ENCODE results near the gene CXCL6.

Gene CXCL6

DNA sequence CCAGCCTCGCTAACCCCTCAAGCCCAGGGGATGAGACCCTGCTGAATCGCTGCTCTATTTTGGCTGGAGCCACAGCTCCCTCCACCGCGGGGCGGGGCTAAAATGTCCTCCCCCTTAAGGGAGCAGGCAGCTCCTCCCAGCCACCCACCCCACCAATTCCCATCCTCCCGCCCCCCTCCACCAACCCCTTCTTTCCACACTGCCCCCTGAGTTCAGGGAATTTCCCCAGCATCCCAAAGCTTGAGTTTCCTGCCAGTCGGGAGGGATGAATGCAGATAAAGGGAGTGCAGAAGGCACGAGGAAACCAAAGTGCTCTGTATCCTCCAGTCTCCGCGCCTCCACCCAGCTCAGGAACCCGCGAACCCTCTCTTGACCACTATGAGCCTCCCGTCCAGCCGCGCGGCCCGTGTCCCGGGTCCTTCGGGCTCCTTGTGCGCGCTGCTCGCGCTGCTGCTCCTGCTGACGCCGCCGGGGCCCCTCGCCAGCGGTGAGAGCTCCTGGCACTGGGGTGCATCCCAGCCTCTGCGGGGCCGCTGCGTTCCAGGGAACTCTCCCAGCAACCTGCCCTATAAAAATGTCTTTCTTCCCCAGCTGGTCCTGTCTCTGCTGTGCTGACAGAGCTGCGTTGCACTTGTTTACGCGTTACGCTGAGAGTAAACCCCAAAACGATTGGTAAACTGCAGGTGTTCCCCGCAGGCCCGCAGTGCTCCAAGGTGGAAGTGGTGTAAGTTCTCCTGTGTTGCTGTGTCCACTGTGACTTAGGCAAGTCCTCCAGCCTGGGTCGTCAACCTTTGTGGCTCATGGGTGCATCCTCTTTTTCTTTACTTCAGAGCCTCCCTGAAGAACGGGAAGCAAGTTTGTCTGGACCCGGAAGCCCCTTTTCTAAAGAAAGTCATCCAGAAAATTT lies at the start of gene CXCL6:
CXCL6 (plus strand) TSS at position 306 of the 907 bp plus-strand sequence; CDS start at position 379, 73 bp downstream.
- no peak for DNase-seq (ENCODE audit: low read depth in 2 of 2)

DNA sequence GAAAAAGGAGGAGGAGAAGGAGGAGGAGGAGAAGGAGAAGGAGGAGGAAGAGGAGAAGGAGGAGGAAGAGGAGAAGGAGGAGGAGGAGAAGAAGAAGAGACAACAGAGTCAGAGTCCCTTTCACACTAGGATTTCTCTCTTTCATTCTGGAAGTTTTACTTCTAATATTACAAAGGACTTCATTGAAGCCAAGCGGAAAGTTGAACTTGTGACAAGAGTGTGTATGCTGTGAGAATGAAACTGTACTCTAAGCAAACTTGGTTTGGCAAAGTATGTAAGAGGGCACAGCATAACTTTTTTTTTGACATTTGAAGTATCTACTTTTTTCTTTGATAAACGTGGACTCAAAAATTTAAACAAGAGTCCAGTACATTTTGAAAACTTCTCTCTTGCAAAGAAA lies 48.1 kb upstream of the CXCL6 start:
- DNase-seq (ENCODE audit: low read depth in 2 of 2) = no peak

DNA sequence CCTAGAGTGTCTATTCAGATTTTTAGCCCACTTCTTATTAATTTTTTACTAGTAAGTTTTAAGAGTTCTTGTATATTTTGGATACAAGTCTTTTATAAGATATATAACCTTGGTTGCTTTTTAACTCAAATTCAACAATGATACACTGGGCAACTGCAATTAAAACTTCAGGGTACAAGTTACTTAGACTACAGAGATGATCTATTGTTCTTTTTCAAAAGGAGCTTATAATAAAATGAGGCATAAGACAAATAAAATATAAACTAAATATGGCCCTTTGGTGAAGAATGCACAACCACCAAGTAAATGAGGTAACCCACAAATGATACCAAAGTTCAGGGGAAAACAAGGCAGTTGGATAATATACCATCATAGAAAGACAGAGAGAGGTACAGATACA lies 37.6 kb upstream of the CXCL6 start:
- DNase-seq (ENCODE audit: low read depth in 2 of 2) = no peak

GRCh38 chr4:73800206-73800605 lies 36.3 kb upstream of the CXCL6 start:
- DNase-seq (ENCODE audit: low read depth in 2 of 2) = no peak

GRCh38 chr4:73801692-73802091 lies 34.8 kb upstream of the CXCL6 start:
- no peak for DNase-seq (ENCODE audit: low read depth in 2 of 2)

DNA sequence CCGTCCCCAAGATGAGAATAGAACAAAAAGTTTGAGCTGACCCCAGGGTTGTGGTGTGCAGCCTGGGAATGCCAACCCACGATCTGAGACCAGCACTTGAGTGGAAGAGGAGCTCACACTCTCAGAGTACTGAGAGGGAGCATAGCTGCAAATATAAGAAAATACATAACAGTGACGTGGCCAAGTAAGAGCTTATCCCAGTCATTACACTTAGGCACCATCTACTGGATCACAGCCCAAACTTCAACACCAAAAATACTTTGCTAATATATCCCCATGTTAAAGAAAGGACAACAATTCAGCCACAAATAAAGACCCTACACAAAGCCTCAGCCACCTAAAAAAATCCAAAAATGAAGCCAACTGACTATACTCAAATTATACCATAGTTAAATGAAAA lies 33.3 kb upstream of the CXCL6 start:
- no peak for DNase-seq (ENCODE audit: low read depth in 2 of 2)

DNA sequence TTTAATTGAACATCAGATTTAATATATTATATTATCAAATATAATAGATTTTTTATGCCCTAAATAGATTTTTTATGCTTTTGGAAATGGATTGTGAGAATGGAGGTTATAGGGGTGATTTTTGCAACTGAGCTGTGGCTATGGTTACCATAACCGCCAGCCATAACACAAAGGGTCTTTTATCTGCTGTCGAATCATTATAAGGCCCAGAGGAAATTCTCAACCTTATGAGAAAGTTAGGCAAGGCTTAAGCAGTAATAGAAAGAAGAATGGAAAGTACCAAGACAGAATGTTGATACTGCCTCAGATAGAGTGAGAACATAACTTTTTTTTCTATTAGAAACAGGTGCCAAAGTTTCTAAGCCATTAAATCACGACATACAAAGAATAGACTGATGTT lies 26.3 kb upstream of the CXCL6 start:
- no peak for DNase-seq (ENCODE audit: low read depth in 2 of 2)

- DNase-seq (ENCODE audit: low read depth in 2 of 2) = no peak
Measured at GRCh38 chr4:73811841-73812240, 24.6 kb upstream of the CXCL6 start.

DNA sequence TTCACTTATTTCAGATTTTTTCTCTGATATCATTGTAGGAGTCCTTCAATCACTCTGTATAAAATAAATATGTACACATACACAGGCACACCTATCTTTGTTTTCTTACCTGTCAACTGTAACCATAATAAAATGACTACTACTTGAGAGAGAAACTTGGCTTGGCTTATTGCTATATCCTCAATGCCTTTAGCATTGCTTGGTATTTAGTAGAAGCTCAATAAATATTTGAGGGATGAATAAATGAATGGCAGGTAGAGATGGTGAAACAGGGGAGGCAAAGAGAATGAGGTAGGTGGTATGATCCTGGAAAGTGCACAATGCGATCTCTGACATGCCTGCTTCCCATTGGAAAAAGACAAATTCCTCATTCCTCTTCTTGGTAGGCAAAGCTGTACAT lies 21.8 kb upstream of the CXCL6 start:
- DNase-seq (ENCODE audit: low read depth in 2 of 2) = no peak

DNA sequence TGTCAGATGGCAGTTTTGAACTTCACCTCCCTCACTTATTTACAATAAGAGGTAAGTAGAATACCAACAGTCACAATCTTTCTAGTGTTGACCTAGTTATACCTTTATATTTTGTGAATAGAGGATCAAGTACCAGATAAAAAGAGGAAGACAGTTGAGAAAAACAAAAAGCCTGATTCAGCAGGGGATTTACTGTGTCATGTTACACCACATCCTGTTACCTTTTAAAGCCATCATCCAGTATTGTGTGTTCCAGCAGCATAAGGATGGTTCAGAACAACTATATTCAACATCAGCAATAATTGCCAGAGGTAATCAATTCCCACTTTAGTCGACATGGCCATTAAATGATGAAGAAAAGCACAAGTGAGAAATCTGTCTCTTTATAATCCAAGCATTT lies 21.3 kb upstream of the CXCL6 start:
- no peak for DNase-seq (ENCODE audit: low read depth in 2 of 2)

DNA sequence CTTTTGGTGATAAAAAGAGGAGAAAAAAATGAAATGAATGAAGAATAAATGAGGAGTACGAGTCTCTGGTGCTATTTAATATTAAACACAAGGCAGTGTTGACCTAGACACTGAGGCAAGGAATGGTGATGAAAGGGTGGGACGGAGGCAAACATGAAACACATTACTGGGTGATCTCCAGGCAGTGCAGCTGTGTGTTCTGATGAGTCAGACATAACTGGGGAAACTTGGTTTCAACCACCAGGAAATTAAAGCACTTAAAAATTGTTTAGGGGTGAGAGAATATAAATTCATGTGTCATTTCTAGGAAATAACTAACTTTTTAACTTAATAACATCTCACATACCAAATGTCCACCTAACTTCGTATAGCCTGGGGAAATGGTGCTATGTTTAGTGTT lies 19.7 kb upstream of the CXCL6 start:
- DNase-seq (ENCODE audit: low read depth in 2 of 2) = no peak

DNA sequence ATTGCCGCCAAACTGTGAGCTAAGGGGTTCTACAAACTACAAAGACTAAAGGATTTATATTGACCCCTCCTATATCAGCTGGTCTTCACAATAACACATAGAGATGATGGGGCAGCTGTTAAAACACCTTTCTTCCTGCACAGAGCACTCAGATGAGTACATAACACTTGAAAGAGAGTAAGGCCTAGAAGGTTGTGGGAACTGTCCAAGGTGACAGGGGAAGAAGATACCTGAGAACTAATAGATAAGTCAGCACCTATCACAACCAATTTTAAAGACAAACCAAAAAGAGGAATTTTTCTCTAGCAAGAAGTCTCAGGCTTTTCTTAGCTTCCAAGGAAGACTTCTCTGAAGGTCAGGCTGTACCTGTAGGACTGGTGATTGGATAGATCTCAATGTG lies 19.1 kb upstream of the CXCL6 start:
- no peak for DNase-seq (ENCODE audit: low read depth in 2 of 2)

GRCh38 chr4:73821325-73821724 lies 15.2 kb upstream of the CXCL6 start:
- no peak for DNase-seq (ENCODE audit: low read depth in 2 of 2)

DNA sequence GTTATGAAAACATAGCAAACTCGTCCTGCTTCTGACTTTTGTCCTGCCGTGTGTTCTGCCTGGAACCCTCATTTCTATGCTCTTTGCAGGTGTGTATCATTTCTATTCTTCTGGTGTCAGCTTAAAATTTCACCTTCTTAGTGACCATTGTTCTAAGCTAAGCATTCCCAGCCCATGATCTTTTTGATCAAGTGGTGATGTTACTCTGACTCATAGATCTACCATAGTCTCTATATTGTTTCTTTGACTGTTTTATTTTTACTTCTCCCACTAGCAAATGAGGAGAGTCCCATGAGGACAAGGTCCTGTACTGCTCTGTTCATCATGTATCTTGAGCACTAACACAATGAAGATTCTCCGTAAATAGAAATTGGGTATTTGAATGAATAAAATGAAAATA lies 14.1 kb upstream of the CXCL6 start:
- no peak for DNase-seq (ENCODE audit: low read depth in 2 of 2)

- no peak for DNase-seq (ENCODE audit: low read depth in 2 of 2)
Measured at GRCh38 chr4:73822812-73823504, 13.5 kb upstream of the CXCL6 start.

GRCh38 chr4:73823760-73824159 lies 12.7 kb upstream of the CXCL6 start:
- no peak for DNase-seq (ENCODE audit: low read depth in 2 of 2)

DNA sequence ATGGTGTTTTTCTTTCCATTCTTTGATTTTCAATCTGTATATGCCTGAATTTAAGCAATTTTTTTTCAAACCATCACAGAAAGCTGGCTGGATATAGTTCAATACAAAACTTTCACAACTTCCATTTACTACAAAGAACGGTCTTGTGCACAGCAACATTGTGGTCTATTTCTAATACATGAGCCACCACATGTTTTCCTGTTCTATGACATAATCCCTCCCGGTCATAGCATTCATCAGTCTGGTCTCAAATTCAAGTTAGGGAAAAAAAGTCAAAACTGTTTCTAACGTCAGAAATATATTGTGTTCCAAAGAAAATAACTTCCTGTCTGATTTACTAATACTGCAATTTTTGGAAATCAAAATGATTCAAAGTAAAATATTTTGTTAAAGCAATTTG lies 7.5 kb upstream of the CXCL6 start:
- DNase-seq (ENCODE audit: low read depth in 2 of 2) = no peak

DNA sequence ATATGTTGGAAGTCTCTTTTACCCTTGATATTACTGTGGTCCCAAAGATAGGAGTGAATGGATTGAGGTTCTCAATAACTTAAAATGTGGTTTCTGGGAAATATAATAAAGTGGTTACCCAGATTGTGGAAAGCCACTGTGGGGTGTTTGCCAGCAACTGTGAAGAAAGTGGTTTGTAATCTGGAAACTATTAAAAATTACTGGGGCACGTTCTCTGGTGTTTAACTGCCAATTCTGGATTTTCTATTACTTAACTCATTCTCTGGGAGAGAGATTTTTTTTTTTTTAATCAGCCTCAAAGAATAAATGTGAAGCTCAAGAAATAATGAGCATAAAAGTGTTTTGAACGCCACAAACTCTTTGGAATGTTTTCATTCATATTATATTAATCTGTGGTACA lies 4.9 kb upstream of the CXCL6 start:
- DNase-seq (ENCODE audit: low read depth in 2 of 2) = no peak

GRCh38 chr4:73832651-73833237 lies 3.7 kb upstream of the CXCL6 start:
- no peak for DNase-seq (ENCODE audit: low read depth in 2 of 2)

DNA sequence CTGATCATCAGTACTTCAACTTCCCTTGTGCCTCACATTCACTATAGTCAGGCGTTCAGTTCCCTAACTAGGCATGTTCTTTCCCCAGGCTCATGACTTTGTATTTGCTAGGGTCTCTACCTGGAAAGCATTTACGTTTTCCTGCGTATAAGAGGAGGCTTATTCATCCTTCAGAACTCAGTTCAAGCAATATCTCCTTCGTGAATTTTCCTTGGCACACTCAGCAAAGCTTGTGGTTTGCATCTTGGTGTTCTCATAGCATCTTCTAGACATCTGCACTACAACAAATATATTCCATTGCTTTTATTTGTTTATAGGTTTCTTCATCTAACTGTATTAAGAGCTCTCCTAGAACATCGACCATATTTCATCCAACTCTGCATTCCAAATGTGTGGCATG lies 2.6 kb downstream of the CXCL6 start:
- no peak for DNase-seq (ENCODE audit: low read depth in 2 of 2)

DNA sequence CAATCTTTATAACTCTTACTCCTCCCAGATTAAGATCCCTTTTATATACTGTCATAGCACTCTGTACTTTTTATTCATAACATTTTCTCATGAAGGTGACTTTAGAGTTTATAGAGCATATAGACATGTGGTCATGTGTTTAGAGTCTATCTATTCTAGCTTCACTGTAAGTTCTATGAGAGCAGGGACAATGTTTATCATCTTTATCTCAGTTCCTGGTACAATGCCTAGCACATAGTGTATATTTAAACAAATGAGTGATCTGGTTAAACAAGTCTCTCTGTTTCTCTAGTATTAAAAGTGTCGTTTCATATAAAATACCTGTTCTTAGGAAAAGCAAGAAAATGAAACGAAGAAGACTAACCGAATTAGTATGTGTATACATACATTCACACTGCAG lies 3.2 kb downstream of the CXCL6 start:
- DNase-seq (ENCODE audit: low read depth in 2 of 2) = no peak

GRCh38 chr4:73841243-73841925 lies 4.9 kb downstream of the CXCL6 start:
- no peak for DNase-seq (ENCODE audit: low read depth in 2 of 2)

All from stimulated activated CD8-positive, alpha-beta memory T cell treated with anti-CD3 and anti-CD28 coated beads, Interleukin-15, amount 100 ng/mL, for 48 hours (primary cell).